HUDEP-2 (cell line): ENCODE measurements around the gene AEBP2.
A peak's percentile ranks its signal among the peaks of the same experiment; 100 is the strongest.
"Not testable (repeated sequence)": the region's sequence is repeated elsewhere in the genome, so short reads cannot be mapped to it uniquely, and the experiment has no call there.

Experiments used
- DNase-seq, 76 experiments: peaks; one replicate each; lab custom pipeline; 2025; ENCODE audit not compliant: unreplicated experiment in 76 of 76; lab: John Stamatoyannopoulos, UW

AEBP2 gene

GRCh38 chr12:19419086-19419485 lies 20.2 kb upstream of the AEBP2 start:
- DNase-seq, result no peak

GRCh38 chr12:19421503-19422282 lies 17.6 kb upstream of the AEBP2 start:
- DNase-seq, result no peak

- DNase-seq, result no peak
Observed at GRCh38 chr12:19423166-19423930, 15.9 kb upstream of the AEBP2 start.

- DNase-seq, result no peak
Observed at GRCh38 chr12:19428246-19428645, 11.0 kb upstream of the AEBP2 start.

- not testable (repeated sequence) for DNase-seq
Observed at GRCh38 chr12:19429491-19429890, 9.8 kb upstream of the AEBP2 start.

GRCh38 chr12:19430988-19431387 lies 8.3 kb upstream of the AEBP2 start:
- DNase-seq, result no peak

- no peak for DNase-seq
Observed at GRCh38 chr12:19431407-19432308, 7.6 kb upstream of the AEBP2 start.

- DNase-seq, result no peak
Observed at GRCh38 chr12:19432309-19433170, 6.8 kb upstream of the AEBP2 start.

- DNase-seq, result no peak
Observed at GRCh38 chr12:19434538-19434937, 4.8 kb upstream of the AEBP2 start.

- DNase-seq, result no peak
Observed at GRCh38 chr12:19435831-19436497, 3.3 kb upstream of the AEBP2 start.

GRCh38 chr12:19436931-19437330 lies 2.4 kb upstream of the AEBP2 start:
- no peak for DNase-seq

GRCh38 chr12:19437996-19438395 lies 1.3 kb upstream of the AEBP2 start:
- DNase-seq, result no peak

GRCh38 chr12:19440019-19440858 lies 947 bp downstream of the AEBP2 start:
- DNase-seq, result peak in 33 of 76 experiments; percentile 5 to 49 (median 15)

GRCh38 chr12:19440916-19441315 lies 1.6 kb downstream of the AEBP2 start:
- no peak for DNase-seq

GRCh38 chr12:19443585-19443984 lies 4.3 kb downstream of the AEBP2 start:
- no peak for DNase-seq

- no peak for DNase-seq
Observed at GRCh38 chr12:19444097-19444496, 4.8 kb downstream of the AEBP2 start.

- no peak for DNase-seq
Observed at GRCh38 chr12:19447386-19447785, 8.1 kb downstream of the AEBP2 start.

- DNase-seq, result no peak
Observed at GRCh38 chr12:19449814-19450213, 10.5 kb downstream of the AEBP2 start.

- DNase-seq, result no peak
Observed at GRCh38 chr12:19450362-19450761, 11.1 kb downstream of the AEBP2 start.
